Cardiac fibroblast (primary cell): Measurements from ENCODE around the gene MTUS2.

Experiments
- DNase-seq, 2 donors: peaks; one replicate each; pipeline versions ENCODE4 v3.0.0 to v3.0.0-alpha.2; 2010; ENCODE audit warnings: low read depth in 2 of 2
- H3K4me3 ChIP-seq, 2 donors: replicated peaks in 1 of 2; 1 replicate in 1 of 2; 2 replicates in 1 of 2; pipeline ENCODE4 v1.5.1; 2011; ENCODE audit warnings: low read depth in 2 of 2, low read length in 2 of 2, mild to moderate bottlenecking in 2 of 2, moderate library complexity in 1 of 2
- TF ChIP-seq, protein P1 (sequence below): IDR thresholded peaks from one replicate; pipeline ENCODE4 v1.5.1; 2011; ENCODE audit warnings: low read depth, mild to moderate bottlenecking, low read length, inconsistent platforms

MTUS2 gene

DNA sequence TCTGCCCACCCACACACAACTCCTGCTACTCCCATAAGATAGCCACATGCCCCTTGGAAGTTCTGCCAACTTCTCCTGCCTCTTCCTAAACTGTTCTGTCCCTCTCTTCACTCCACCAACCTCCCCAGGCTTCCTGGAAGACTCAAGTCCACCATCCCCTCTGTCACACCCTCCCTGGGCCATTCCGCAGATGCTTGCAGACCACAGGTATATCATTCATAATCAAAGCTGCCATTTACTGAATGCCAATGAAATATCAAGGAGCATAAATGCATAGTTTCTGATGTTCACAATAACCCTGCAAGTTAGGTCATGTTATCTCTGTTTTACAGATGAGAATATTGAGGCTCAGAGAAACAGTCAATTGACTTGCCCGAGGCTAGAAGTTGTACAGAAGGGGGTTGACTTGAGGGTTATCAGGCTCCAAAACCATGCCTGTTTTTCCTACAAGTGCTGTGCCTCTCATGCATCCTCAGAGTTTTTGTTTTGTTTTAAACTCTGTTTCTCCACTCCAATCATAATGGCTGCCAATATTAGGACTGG, 639.7 kb downstream of the MTUS2 start:
- no peak for DNase-seq

DNA sequence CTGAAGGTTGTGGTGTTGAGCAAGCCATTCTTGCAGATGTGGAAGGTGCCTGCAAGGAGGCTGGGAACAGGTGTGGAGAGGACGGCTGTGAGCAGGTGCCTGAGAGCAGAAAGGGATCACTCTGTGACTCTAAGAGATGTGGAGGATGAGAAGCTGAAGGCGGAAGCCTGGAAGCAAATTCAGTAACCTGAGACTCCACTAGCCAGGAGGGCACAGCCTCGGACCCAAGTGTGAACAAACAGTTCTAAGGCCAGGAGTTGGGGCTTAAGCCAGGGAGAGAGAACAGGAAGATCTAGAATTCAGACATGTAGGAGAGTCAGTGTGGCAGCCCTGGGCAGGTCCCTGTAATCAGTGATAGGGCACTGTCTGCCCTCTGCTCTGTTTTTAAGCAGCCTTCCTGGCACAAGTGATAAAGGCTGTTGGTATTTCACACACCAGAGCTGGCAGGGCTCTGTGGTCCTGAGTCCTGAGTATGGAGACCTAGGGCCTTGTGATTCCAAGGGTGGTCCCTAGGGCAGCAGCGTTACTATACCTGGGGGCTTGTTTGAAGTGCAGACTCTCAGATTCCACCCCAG, 644.1 kb downstream of the MTUS2 start:
- TF ChIP-seq, protein P1, sequence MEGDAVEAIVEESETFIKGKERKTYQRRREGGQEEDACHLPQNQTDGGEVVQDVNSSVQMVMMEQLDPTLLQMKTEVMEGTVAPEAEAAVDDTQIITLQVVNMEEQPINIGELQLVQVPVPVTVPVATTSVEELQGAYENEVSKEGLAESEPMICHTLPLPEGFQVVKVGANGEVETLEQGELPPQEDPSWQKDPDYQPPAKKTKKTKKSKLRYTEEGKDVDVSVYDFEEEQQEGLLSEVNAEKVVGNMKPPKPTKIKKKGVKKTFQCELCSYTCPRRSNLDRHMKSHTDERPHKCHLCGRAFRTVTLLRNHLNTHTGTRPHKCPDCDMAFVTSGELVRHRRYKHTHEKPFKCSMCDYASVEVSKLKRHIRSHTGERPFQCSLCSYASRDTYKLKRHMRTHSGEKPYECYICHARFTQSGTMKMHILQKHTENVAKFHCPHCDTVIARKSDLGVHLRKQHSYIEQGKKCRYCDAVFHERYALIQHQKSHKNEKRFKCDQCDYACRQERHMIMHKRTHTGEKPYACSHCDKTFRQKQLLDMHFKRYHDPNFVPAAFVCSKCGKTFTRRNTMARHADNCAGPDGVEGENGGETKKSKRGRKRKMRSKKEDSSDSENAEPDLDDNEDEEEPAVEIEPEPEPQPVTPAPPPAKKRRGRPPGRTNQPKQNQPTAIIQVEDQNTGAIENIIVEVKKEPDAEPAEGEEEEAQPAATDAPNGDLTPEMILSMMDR = no peak
- DNase-seq = no peak
- H3K4me3 ChIP-seq = no peak overlapping the region

More for the DNA sequence above, 639.7 kb downstream of the MTUS2 start:
- TF ChIP-seq, protein P1 = no peak
- H3K4me3 ChIP-seq = no peak overlapping the region

DNA sequence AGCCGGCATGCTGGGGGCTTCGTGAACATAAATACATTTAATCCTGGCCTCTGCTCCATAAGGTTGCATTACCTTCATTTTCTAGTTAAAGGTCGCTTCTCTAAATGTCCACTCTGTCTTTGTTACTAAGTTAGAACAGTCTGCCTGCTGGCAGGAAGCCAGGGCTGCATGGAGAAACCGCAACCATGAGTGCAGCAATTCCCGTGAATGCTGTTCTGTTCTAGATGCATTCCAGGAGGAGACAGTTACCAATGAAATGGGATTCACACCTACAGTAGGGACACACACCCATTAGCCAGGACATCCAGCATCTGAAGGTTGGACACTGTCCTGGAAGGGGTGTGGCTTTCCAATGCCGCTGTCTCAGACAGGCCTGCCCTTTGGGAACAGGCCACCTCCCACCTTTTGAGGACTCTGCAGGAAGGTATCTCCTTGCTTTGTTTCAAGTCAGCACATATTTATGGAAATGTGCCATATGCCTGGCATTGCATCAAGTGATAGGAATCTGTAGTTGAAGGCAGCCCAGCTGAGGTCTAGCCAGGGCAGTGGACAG, 645.7 kb downstream of the MTUS2 start:
- DNase-seq = peak; percentile 56 to 64
- H3K4me3 ChIP-seq = no peak overlapping the region
- TF ChIP-seq, protein P1 = no peak

DNA sequence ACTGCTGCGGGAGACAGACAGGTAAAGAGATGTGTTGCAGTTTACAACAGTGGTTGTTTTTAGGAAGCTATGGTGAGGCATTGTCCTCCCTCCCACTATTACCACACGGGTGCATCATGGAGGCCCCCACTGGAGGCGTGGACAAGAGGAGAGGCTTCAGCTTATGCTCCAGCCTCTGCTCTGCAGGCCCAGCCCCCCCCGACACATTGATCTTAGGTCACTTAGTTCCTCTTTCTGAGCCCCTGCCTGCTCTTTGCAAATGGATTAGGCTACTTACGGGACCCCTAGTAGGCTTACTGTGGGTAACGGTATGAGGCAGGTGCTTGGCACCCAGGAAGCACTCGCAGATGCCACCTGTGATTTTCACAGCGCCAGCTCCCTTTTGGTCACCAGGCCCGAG, 651.4 kb downstream of the MTUS2 start:
- H3K4me3 ChIP-seq = no peak overlapping the region
- TF ChIP-seq, protein P1 = no peak
- DNase-seq = no peak

DNA sequence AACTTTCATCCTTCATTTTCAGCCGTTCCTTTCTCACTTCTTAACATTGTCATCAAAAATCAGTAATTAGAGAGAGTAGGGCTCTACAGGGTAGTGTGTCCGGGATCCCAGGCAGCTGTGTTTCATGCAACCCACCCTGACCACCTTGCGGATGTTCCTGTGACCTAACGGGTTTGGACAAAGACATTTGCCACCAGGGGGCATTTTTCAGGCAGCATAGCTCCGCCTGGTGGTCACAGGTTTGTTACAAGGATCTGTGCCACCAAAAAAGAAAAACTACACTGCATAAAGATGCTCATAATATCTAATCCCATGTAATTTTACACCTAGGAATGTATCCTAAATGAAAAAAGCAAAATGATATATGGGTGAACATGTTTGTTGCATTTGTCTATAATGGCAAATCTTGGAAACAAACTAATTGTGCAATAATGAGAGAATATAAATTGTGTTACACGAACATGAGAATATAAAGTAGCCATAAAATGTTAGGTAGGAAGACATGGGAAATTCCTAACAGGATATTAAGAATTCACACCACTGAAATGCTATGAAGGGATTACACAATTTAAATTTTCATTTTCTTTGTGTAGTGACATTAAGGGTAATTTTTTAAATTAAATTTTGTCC, 652.3 kb downstream of the MTUS2 start:
- TF ChIP-seq, protein P1 = peak; percentile 95
- peak; percentile 68 to 76 for DNase-seq
- H3K4me3 ChIP-seq = no peak overlapping the region

DNA sequence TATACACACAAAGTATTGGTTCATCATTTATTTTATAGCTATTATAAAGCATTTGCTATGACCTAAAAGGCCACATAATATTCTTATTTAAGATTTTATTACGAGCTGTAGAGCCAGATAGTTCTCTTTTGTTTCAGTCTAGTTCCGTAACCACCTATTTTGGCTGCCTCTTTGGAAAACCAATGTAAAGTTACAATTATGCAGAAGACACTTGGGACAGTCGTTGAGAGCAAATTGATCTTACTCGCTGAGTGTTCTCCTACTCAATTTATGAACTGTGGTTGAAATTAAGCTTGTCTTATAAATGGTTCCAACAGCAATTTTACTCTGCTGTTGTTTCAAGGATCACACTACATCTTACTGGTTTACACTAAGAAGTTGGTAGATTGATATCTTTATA, 653.0 kb downstream of the MTUS2 start:
- no peak overlapping the region for H3K4me3 ChIP-seq
- TF ChIP-seq, protein P1 = no peak
- no peak for DNase-seq
